Activated CD8-positive, alpha-beta memory T cell treated with anti-CD3 and anti-CD28 coated beads, Interleukin-2, amount 50 U/mL, for 24 hours (primary cell): ENCODE results near the gene RAP2A.

Experiments
- DNase-seq: peaks from one replicate; pipeline ENCODE4 v3.0.0-alpha.2; 2020; ENCODE audit errors: extremely low read depth

RAP2A gene

GRCh38 chr13:97433727-97434396 is at the start of gene RAP2A:
TSS of gene RAP2A (plus strand) at chr13:97434169. CDS start at chr13:97434471, 302 bp downstream.
- peak; percentile 81 for DNase-seq

- DNase-seq: no peak
Observed at GRCh38 chr13:97384371-97384770, 49.6 kb upstream of the RAP2A start.

GRCh38 chr13:97385146-97385545 is 48.8 kb upstream of the RAP2A start:
- DNase-seq: no peak

GRCh38 chr13:97385854-97386253 is 48.1 kb upstream of the RAP2A start:
- DNase-seq: no peak

GRCh38 chr13:97386801-97387484 is 47.0 kb upstream of the RAP2A start:
- DNase-seq: no peak

- DNase-seq: no peak
Observed at GRCh38 chr13:97387485-97387839, 46.5 kb upstream of the RAP2A start.

GRCh38 chr13:97387890-97388289 is 46.1 kb upstream of the RAP2A start:
- no peak for DNase-seq

GRCh38 chr13:97388373-97388772 is 45.6 kb upstream of the RAP2A start:
- DNase-seq: no peak

GRCh38 chr13:97390941-97391600 is 42.9 kb upstream of the RAP2A start:
- no peak for DNase-seq

GRCh38 chr13:97392020-97392419 is 41.9 kb upstream of the RAP2A start:
- no peak for DNase-seq

GRCh38 chr13:97394542-97394941 is 39.4 kb upstream of the RAP2A start:
- DNase-seq: no peak

- DNase-seq: no peak
Observed at GRCh38 chr13:97395447-97396136, 38.4 kb upstream of the RAP2A start.

- no peak for DNase-seq
Observed at GRCh38 chr13:97397267-97397666, 36.7 kb upstream of the RAP2A start.

GRCh38 chr13:97401421-97401820 is 32.5 kb upstream of the RAP2A start:
- DNase-seq: no peak

GRCh38 chr13:97403893-97404750 is 29.8 kb upstream of the RAP2A start:
- DNase-seq: no peak

- DNase-seq: no peak
Observed at GRCh38 chr13:97407540-97407939, 26.4 kb upstream of the RAP2A start.

- DNase-seq: no peak
Observed at GRCh38 chr13:97408938-97409337, 25.0 kb upstream of the RAP2A start.

GRCh38 chr13:97411984-97412383 is 22.0 kb upstream of the RAP2A start:
- DNase-seq: no peak

GRCh38 chr13:97413694-97414093 is 20.3 kb upstream of the RAP2A start:
- no peak for DNase-seq

GRCh38 chr13:97414392-97414791 is 19.6 kb upstream of the RAP2A start:
- no peak for DNase-seq

- no peak for DNase-seq
Observed at GRCh38 chr13:97417698-97418097, 16.3 kb upstream of the RAP2A start.
